HG02840 (cell line): ENCODE results near the gene DAPK1.
"Not testable (repeated sequence)": the region's sequence is repeated elsewhere in the genome, so short reads cannot be mapped to it uniquely, and the experiment has no call there.

Source experiments
- ATAC-seq: cut with Tn5 transposase; IDR thresholded peaks from one replicate; pipeline ENCODE4 v1.9.1; 2021; ENCODE audit warnings: mild to moderate bottlenecking, moderate library complexity, moderate number of reproducible peaks; ENCODE audit not compliant: unreplicated experiment, low FRiP score

The DAPK1 gene

GRCh38 chr9:87540444-87541105, 42.9 kb downstream of the DAPK1 start:
- no peak for ATAC-seq

DNA sequence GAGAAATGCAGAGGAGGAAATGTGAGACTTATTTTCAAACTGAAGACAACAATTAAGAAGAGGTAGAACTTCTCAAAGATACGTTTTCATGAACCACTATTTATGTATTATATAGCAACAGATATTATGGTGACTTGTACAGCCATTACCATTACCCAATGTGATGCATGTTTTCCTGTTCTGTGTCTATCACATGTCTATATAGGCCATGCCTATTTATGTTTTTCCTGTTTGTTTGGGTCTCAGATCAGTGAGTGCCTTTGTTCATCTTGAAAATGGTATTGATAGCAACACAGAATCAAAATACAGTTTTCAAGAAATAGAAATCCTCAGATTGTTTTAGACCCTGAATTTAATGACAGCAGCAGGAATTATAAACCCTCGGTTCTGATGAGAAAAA, 44.0 kb downstream of the DAPK1 start:
- no peak for ATAC-seq

- no peak for ATAC-seq
These were observed 44.5 kb downstream of the DAPK1 start for GRCh38 chr9:87542141-87542540.

- no peak for ATAC-seq
These were observed 45.6 kb downstream of the DAPK1 start for GRCh38 chr9:87543251-87543650.

GRCh38 chr9:87545858-87546257, 48.2 kb downstream of the DAPK1 start:
- no peak for ATAC-seq

DNA sequence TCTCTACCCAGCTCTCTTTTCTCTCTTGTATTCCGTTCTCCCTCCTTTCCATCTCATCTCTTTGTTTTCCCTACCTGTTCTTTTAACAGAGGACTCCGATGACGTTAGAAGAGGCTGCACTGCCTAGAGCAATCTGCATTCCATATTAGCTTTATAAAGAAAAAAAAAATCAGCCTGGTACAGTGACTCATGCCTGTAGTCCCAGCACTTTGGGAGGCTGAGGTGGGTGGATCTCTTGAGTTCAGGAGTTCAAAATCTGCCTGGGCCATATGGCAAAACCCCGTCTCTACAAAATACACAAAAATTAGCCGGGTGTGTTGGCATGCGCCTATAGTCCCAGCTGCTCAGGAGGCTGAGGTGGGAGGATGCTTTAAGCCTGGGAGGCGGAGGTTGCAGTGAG, 49.0 kb downstream of the DAPK1 start:
- no peak for ATAC-seq

DNA sequence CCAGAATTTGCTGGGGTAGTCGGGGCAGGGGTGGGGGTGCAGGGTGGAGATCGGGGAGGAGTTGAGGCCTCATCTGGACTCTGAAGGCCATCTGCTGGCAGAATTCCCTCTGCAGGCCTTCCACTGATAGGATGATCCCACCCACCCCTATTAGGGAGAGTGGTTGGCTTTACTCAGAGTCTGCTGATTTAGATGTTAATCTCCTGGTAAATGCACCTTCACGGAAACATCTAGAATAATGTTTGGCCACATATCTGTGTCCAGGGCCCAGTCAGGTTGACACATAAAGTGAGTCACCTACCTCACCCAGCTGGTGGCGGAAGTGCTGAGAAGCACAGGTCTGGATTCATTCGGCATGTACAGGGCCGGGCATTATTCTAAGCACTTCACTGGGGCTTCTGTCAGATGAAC, 50.0 kb downstream of the DAPK1 start:
- no peak for ATAC-seq

DNA sequence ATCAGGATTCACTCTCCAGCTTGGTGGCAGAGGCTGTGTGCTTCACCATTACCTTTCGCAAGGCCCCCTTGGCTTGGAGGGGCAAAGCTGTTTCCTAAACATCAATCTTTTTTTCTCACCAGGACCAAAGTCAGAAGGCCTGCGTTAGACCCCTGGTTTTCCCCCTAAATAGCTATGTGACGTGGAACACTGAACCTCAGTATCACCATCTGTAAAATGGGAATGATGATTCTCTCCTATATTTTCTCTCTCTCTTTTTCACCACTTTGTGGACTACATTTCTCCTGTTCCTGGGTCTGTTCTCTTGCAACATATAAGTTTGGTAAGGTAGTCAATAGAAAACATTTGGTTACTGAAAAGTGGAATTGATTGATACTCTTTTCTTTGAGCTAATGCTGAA, 50.5 kb downstream of the DAPK1 start:
- ATAC-seq: no peak

DNA sequence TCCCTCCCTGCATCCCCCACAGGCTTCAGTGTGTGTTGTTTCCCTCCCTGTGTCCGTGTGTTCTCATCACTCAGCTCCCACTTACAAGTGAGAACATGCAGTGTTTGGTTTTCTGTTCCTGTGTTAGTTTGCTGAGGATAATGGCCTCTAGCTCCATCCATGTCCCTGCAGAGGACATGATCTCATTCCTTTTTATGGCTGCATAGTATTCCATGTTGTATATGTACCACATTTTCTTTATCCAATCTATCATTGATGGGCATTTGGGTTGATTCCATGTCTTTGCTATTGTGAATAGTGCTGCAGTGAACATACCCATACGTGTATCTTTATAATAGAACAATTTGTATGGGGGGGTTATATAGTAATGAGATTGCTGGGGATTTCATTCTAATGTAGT, 51.4 kb downstream of the DAPK1 start:
- not testable (repeated sequence) for ATAC-seq

DNA sequence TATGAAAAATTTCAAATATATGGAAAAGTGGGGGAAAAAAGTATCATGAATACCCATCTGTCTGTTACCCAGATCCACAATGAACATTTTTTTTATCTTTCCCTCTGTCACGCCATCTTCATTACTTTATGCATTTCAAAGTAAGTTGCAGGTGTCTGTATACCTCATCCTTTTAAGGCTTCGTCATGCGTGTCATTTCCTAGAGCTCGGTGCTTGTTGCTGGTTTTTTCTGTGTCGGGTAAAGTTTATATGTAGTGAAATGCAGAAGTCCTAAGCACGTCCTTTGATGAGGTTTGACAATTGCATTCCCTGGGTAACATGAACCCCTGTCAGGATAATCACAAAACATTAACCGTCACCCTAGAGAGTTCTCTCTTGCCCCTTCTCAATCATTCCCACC, 52.1 kb downstream of the DAPK1 start:
- ATAC-seq: no peak

GRCh38 chr9:87550253-87550954, 52.7 kb downstream of the DAPK1 start:
- no peak for ATAC-seq

GRCh38 chr9:87551772-87552217, 54.1 kb downstream of the DAPK1 start:
- no peak for ATAC-seq

DNA sequence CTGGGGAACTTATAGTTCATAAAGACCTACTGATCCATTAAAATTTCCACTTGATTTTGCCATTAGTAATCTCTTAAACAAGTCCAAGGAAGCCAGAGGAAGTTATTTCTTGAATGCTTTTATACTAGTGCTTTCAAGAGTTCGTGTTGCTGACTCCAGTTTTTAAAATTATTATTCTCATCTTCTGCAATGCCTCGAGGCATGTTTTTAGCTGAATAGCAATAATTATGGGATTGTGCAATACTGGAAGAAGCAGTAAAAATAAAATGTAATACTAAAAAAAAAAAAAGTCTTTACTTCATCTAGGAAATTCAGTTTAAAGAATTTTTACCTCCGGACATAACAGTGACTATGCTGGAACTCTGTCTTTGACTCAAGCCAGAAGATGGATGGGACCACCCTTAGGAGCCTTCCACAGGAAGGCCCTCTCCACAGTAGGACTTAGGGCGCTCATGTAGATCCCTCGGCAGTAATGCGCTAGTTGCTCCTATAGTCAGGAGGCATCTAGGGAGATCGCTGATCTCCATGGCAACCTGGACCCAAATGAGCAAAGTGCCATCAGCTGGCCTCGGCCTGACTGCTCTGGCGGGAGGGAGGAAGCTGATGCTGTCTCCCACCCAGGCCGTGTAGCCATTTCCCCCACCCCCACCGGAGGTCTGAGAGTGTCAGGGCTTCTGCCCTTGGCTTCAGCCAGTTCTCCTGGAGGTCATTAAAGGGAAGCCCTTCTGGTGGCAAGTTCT, 56.7 kb downstream of the DAPK1 start:
- no peak for ATAC-seq

DNA sequence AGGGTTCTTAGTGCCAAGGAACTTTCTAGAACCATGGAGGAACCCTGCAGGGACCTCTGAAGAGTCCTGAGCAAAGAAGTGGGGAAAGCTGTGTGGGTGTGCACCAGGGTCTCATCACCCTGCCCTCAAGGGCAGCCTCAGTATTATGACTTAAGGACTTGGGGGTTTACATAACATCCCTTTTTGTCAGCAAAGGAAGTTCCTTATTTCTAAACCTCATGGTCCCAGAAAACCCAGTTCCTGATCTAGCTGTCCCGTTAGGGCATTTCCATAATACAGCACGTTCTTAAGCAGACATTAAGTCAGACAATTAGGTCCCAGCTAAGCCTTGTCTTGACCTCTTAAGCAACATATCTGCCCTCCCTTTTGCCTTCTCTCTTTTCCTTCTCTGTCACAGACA, 57.3 kb downstream of the DAPK1 start:
- ATAC-seq: no peak

DNA sequence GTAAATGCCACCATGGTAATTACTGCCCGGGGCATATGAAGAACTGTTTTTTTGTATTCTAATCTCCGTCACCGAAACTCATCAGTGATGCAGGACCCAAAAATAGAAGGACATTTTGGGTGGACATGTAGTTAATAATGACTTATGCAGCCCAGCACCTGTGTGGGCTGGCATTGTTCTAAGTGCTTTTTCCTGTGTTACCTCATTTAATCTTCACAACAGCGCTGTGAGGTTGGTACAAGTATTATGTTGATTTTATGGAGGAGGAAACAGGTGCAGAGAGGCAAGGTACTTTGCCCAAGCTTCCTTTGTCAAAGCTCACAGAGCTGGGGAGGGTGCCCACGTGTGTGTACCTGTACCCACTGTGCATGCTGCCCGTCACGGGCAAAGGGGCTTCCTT, 58.4 kb downstream of the DAPK1 start:
- no peak for ATAC-seq

- ATAC-seq: no peak
These were observed 59.2 kb downstream of the DAPK1 start for GRCh38 chr9:87556821-87557220.

DNA sequence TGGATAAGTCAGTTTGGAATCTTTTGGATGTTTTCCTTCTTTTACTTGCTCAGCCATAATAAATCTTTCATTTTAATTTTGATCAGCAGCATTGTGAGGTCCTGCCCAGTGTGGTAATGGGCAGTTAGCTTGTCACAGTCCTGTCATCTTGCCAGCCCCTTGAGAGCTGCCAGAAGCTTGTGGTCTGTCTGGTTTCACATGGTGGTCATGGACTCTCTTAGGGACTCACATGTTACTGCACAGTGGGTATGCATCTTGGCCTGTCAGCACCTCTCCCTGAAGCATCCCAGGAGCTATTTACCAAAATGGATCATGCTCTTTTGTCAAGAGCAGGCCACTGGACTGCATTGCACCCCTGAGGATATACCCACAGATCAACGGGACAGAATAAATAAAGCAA, 60.3 kb downstream of the DAPK1 start:
- ATAC-seq: no peak

DNA sequence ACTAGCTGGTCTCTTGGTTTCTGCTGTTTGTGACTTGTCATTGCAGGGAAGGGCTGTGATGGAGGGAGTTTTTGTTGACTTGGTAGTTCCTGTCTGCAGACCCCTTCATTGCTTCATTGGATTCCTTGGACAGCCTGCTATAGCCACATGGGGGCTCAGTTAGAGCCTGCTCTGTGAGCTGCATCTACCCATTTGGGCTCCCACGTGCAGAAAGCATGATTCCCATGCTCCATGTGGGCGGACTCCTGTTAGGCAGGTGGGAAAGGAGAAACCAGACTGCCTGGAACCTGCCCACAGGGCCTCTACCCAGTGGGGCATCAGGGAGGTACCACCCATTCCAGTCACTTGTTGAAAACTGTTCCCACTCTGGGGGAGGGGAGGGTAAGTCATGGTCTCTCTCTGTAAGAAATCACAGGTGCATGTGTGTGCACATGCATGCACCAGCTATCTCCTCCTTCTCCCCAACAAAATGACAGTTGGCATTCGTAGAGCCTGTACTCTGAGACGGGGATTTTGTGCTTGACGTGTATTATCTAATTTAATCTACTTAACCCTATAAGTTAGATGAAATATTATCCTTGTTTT, 61.0 kb downstream of the DAPK1 start:
- ATAC-seq: no peak

GRCh38 chr9:87562062-87562461, 64.4 kb downstream of the DAPK1 start:
- no peak for ATAC-seq

GRCh38 chr9:87562530-87563170, 65.0 kb downstream of the DAPK1 start:
- no peak for ATAC-seq

GRCh38 chr9:87564111-87564510, 66.4 kb downstream of the DAPK1 start:
- ATAC-seq: no peak
